GM12801 (cell line): Measurements from ENCODE around the gene FGF8.

Experiments
- TF ChIP-seq, protein P1 (sequence below): IDR thresholded peaks from one replicate; pipeline ENCODE4 v1.5.1; 2011; ENCODE audit warnings: control low read depth; ENCODE audit not compliant: insufficient read length; ENCODE audit errors: extremely low read depth

FGF8 gene

DNA sequence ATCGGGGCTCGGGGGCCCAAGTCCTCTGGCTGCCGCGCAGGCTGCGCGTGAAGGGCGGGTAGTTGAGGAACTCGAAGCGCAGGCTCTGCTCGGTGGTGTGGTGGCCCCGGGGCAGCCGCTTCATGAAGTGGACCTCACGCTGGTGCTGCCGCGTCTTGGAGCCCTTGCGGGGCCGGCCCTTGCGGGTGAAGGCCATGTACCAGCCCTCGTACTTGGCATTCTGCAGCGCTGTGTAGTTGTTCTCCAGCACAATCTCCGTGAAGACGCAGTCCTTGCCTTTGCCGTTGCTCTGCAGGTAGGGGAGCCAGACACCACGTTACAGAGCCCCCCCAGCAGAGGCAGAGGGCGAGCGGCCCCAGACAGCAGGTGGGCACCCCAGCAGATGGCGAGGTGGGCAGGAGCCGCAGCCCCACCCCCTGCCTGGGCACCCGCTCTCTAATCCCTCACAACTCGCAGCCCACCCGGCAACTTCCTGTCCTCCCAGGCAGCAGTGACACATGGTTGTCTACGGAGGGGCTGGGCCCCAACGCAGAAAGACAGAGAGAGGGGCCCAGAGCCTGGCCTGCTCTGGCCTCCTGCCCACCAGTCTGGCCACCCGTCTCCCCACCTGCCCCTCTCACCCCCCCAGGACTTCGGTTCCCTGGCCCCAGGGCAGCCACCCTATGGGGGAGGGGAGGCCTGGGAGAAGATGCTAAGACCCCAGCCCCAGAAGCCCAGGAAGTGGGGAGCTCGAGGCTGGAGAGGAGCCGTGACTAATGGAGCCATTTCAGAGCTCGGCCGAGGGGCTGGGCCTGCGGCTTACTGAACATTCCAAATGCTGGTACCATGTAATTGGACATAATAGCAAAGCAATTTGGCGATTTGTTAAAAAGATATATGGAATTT, 5.3 kb downstream of the FGF8 start:
- TF ChIP-seq, protein P1, sequence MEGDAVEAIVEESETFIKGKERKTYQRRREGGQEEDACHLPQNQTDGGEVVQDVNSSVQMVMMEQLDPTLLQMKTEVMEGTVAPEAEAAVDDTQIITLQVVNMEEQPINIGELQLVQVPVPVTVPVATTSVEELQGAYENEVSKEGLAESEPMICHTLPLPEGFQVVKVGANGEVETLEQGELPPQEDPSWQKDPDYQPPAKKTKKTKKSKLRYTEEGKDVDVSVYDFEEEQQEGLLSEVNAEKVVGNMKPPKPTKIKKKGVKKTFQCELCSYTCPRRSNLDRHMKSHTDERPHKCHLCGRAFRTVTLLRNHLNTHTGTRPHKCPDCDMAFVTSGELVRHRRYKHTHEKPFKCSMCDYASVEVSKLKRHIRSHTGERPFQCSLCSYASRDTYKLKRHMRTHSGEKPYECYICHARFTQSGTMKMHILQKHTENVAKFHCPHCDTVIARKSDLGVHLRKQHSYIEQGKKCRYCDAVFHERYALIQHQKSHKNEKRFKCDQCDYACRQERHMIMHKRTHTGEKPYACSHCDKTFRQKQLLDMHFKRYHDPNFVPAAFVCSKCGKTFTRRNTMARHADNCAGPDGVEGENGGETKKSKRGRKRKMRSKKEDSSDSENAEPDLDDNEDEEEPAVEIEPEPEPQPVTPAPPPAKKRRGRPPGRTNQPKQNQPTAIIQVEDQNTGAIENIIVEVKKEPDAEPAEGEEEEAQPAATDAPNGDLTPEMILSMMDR: no peak

DNA sequence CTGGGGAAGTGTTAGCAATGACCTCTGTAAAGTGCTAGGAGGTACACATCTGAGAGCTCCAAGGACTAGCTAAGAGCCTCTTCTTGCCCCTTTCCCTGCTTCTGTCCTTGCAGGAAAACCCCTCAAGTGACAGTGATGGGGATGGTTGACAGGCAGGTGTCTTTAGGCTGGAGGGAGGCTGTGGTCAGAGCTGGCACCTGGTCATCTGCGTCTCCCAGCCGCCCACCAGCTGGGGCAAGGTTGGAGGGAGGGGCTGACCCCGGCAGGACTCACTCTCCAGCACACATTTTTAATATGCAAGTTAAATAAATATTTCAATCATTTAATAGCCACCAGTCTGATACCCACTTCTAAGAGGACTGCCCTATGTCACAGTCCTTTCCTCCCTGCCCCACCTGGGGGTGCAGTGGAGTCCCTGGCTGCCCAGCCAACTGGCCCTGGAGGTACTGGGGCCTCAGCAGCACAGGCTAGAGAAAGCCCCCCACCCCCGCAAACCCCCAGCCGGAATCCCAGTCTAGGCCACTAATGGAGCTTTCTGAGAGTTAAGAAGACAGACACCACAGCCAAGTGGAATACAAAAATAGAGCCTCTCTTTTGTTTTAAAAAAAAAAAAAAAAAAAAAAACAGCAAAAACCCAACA, 6.3 kb downstream of the FGF8 start:
- TF ChIP-seq, protein P1: no peak

DNA sequence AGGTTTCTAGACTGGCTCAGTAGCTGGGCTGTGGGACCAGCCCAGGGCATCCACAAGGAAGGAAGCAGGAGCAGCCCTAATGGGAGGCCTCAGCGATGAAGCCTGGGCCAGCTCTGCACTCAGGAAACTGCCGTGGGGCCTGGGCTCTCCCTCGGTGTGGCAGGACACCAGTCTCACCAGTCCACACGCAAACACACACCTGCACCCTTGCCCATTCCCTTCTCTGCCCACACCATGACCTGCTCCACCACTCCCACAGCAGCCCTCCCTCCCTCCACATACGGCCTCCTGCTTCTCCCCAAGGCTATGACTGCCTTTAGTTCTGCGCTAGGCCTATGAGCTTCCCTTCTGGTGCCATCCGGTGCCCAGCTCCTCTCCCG, 7.1 kb downstream of the FGF8 start:
- TF ChIP-seq, protein P1: no peak

DNA sequence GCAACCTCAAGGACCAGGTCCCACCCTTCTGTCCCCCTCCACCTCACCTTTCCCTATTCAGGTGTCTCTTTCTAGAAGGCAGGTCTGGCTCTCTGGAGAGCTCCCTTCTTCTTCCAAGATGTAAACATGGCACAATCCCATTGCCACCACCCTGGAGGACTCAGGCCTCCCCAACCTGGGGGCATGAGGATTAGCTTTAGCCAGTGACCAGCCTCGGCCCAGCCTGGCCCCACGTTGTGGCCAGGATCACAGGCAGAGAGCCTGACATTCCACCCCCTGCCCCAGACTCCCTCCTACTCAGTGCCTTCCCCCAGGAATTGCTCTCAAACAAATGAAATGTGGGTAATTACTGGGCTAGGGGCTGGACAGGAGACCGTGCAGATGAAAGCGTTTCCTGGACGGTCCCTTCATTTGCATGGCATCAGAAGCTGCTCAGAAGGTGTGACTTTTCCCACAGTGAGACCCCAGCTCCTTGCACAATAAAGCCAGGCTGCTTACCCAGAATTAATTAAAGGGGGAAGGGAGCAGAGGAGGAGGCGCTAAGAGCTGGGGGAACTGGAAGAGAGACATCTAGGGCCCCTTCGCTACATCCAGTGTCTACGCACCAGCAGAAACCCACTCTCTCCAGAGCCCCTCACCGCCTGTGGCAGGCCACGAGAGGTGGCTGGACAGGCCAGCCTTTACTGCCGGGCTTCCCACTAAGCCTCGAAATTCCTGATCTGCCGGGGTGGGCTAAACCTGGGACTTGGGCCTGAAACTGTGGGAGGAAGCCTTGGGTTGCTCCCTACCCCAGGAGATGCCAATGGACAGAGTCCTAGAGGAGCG, 7.7 kb downstream of the FGF8 start:
- TF ChIP-seq, protein P1: no peak

DNA sequence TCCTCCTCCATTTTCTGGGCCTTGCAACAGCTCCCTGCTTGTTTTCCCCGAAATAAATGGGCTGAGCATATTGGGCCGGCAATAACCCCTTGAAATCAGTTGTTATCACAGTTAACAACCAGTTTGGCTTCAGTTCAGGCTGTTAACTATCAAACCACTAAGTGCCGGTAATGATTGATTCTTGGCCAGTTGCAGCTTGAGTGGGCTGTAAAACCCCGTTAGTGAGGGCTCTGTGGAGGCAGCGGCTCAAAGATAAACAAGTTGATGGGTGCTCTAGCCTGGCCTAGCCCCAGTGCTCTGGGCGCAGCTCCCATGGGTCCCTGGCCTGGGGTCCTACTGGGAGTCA, 8.3 kb downstream of the FGF8 start:
- TF ChIP-seq, protein P1: no peak

DNA sequence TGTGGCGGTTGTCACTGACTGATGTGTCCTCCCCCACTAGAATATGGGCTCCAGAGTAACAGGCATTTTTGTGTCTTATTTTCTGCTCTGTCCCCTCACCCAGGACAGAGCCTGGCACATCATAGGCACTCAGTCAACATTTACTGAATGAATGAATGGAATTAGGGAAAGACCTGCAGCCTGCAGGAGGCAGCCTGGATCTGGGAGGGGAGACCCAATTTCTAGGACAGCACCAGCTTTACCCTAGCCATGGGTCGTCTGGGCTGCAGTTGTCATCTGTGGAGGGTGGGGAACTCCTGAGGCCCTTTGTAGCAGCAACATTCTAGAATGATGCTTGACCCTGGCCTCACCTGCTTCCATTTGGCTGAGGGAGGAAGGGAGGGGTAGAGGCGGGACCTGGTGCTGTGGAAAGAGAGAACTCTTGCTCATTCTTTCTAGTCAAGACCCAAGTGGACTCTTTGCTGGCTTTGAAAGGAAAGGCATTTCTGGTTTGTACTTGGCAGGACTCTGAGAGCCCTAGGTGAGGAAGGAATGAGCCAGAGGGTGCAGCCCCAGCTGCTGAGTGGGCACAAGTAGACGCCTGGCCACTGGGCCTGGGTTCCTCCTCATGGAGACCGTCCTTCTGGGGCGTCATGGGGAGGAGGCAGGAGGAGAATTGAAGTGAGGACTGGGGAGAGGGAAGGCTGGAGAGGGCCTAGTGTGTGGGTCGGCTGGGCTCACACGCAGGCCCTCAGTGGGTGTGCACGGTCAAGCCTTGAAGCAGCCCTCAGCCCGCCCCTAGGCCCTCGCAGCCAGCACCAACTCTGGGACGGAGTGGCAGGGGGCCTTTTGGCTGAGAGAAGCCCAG, 8.9 kb downstream of the FGF8 start:
- TF ChIP-seq, protein P1: no peak
